HTERT RPE-1 (cell line): ENCODE measurements around the gene IL1RAPL1.

Source experiments
- in situ Hi-C: fragments of 300-500 bp; cut with MboI; formaldehyde crosslinking; loops from 4 replicates; pipeline ENCODE4 v1.14.3; 2020; ENCODE audit warnings: low sequenced_read_pairs

IL1RAPL1 gene

GRCh38 chrX:29490606-29491005 lies 903.4 kb downstream of the IL1RAPL1 start:
- in situ Hi-C loops, result no loop called here

GRCh38 chrX:29491659-29492058 lies 904.4 kb downstream of the IL1RAPL1 start:
- in situ Hi-C loops, result no loop called here

- in situ Hi-C loops, result no loop called here
Measured at GRCh38 chrX:29496636-29497180, 909.5 kb downstream of the IL1RAPL1 start.

GRCh38 chrX:29506729-29507128 lies 919.5 kb downstream of the IL1RAPL1 start:
- in situ Hi-C loops, result no loop called here

- in situ Hi-C loops, result no loop called here
Measured at GRCh38 chrX:29518100-29518499, 930.9 kb downstream of the IL1RAPL1 start.

- in situ Hi-C loops, result no loop called here
Measured at GRCh38 chrX:29528281-29528680, 941.0 kb downstream of the IL1RAPL1 start.

GRCh38 chrX:29530501-29530900 lies 943.3 kb downstream of the IL1RAPL1 start:
- in situ Hi-C loops, result no loop called here

- in situ Hi-C loops, result no loop called here
Measured at GRCh38 chrX:29531336-29531735, 944.1 kb downstream of the IL1RAPL1 start.

GRCh38 chrX:29535212-29536162 lies 948.2 kb downstream of the IL1RAPL1 start:
- in situ Hi-C loops, result no loop called here

GRCh38 chrX:29541038-29541437 lies 953.8 kb downstream of the IL1RAPL1 start:
- in situ Hi-C loops, result no loop called here

GRCh38 chrX:29542152-29542551 lies 954.9 kb downstream of the IL1RAPL1 start:
- in situ Hi-C loops, result no loop called here

GRCh38 chrX:29545878-29546277 lies 958.6 kb downstream of the IL1RAPL1 start:
- in situ Hi-C loops, result no loop called here

GRCh38 chrX:29547877-29548276 lies 960.6 kb downstream of the IL1RAPL1 start:
- in situ Hi-C loops, result no loop called here

GRCh38 chrX:29553542-29553941 lies 966.3 kb downstream of the IL1RAPL1 start:
- in situ Hi-C loops, result no loop called here

GRCh38 chrX:29555465-29556091 lies 968.3 kb downstream of the IL1RAPL1 start:
- in situ Hi-C loops, result no loop called here

GRCh38 chrX:29560065-29560464 lies 972.8 kb downstream of the IL1RAPL1 start:
- in situ Hi-C loops, result no loop called here

- in situ Hi-C loops, result no loop called here
Measured at GRCh38 chrX:29561417-29561816, 974.2 kb downstream of the IL1RAPL1 start.

- in situ Hi-C loops, result no loop called here
Measured at GRCh38 chrX:29580560-29580959, 993.3 kb downstream of the IL1RAPL1 start.

GRCh38 chrX:29581223-29581622 lies 994.0 kb downstream of the IL1RAPL1 start:
- in situ Hi-C loops, result no loop called here

GRCh38 chrX:29587107-29587506 lies 999.9 kb downstream of the IL1RAPL1 start:
- in situ Hi-C loops, result no loop called here

- in situ Hi-C loops, result no loop called here
Measured at GRCh38 chrX:29590921-29591320, 1003.7 kb downstream of the IL1RAPL1 start.

GRCh38 chrX:29604381-29604780 lies 1017.1 kb downstream of the IL1RAPL1 start:
- in situ Hi-C loops, result no loop called here
